GM18520 (cell line): ENCODE results near the gene DAGLA.

ENCODE experiments used
- ATAC-seq: cut with Tn5 transposase; IDR thresholded peaks from one replicate; pipeline ENCODE4 v1.9.1; 2021; ENCODE audit not compliant: unreplicated experiment

DAGLA gene

DNA sequence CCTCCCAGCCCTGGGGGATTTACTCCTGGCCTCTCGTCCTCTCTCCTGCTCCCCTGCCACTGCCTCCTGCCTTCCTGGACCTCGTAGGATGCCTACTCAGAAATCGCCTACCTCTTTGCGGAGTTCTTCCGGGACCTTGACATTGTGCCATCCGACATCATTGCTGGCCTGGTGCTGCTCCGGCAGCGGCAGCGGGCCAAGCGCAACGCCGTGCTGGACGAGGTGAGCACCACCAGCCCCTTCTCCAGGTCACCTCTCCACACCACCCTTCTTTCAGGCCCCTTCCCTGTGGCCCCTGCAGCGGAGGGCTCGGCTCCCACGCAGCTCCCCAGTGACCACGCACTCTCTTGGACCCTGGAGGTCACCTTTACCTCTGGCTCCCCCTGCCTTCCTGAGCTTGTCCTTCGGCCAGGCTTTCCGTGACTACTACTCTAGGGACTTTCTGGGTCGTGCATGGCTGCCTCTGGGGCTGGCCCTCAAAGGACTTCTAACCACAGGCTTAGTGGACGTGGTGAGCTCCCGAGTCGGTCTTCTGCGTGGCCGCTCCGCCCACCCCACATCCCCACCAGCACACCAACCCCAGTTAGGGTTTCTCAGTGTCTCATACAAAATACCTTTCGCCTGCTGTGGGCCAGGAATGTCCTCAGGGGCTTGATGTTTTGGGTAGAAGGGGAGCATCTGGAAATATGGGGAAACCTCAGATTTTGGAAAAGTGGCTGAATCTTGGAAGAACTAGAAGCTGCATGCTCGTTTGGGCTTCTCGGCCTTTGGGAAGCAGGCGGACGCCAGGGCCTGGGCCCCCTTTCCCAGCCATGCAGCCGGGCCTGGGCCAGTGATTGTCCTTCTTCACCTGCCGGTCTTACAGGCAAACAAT is 48.1 kb downstream of the DAGLA start:
- ATAC-seq: no peak

DNA sequence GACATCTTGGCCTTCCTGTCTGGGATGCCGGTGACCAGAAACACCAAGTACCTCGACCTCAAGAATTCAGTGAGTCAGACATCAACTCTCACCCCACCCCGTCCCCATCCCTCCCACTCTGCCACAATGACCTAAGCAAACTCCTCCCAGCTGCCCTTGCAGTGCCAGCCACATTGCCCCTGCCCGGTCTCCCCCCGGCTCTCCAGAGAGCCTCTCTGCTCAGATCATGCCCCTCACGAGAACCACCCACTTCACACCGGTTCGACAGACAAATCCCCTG is 48.7 kb downstream of the DAGLA start:
- no peak for ATAC-seq

DNA sequence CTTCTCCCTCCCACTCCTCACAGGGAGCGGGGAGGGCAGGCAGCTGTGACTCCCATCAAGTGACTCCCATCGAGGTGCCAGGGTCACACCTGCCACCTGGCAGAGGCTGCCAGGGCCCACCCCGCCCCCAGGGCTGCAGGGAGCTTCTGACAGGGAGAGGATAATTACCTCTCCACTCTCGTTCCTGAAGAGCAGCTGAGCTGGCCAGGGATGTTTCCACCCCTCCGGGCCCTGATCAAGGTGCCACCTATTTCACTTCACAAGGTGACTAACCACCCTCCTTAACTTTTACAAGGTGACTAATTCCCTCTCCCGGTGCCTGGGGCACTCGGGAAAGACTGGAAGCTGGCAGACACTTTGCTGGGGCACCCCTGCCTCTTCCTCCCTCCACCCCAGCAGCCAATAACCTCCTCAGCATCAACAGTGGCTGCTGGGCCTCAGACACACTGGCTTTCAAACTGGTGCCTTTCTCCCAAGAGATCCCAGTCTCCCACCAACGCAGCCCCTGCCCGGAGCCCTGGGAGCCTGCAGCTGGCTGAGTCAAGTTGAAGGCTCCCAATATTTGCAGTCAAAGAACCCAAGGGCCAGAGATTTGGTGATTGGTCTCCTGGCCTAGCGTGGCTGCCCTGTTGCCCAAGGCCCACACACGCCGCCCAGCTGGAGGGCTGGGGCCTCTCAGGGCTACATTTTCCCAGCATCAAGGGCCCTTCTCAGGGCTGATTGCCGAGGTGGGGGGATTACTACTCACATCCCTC is 50.2 kb downstream of the DAGLA start:
- ATAC-seq: no peak

DNA sequence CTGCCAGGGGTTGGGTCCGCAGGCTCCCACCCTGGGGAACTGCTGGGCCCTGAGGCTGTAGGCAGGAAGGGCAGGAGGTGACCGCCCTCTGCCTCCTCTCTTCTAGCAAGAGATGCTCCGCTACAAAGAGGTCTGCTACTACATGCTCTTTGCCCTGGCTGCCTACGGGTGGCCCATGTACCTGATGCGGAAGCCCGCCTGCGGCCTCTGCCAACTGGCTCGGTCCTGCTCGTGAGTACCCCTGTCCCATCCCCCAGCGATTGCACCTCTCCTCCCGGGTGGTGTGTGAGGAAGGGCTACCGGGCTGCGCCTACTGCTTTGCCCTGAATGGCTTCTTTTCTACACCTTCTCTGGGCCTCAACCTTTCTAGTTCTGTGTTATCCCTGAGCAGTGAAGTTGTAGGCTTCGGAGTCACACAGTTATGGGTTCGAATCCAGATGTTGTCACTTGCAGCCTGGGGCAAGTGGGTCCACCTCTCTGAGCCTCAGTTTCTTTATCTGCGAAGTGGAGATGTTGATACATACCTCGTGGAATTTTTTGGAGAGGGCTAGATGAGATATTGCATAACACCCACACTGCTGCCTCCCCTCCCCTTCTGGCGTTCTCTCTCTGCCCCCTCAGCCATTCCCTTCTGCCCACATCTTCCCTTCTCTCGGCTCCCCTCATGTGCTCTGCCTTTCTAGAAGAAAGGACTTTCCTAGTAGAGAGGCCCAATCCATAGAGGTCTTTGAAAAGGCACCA is 51.2 kb downstream of the DAGLA start:
- ATAC-seq: no peak

DNA sequence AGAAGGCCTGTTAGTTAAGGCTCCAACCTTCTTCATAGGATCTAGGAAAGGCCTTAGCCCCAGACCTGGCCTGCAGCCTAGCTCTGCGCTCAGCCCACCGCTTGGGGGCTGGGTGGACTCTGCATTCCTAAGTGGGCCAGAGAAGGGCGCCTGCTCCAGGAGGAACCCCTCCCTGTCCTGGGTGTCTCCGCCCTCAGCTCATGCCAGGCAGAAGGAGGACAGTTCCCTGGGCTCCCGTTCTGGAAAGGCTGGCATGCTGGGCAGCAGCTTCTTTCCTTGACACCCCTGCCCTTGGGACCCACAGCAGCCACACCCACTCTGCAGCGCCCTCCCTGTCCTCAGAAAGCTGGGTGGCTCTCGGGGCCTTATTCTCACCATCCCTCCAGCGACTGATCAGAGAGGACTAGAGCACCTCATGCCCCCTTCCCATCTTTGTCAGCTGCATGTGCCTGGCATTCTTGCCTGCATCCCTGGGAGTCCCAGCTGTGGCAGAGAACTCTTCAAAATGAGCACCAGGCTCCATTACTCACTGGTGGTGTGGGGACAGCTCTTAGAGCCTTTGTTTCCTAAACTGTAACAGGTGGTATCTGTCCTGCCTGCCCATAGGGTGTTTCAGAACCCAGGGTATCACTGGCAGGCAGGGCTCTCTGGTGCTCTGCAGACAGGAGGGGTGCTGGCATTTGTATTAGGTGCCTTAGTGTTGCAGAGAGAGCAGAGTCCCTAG is 51.9 kb downstream of the DAGLA start:
- ATAC-seq: no peak

DNA sequence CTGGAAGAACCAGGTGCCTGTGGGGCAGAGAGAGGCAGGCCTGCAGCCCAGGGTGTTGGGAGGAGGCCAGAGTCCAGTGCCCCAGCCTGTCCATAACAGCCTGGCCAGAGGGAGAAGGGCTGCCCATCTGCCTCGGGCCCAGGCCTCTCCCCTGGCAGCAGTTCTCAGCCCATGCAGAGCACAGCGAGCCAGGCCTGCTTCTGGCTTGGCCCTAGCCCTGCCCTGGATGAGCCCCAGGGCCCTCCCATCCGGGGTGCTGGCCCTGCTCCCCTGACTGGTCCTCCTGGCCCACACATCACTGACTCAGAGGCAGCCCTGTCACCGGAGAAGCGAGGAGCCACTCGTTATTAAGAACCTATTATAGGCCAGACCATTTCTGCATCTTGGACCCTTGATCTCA is 52.5 kb downstream of the DAGLA start:
- no peak for ATAC-seq

DNA sequence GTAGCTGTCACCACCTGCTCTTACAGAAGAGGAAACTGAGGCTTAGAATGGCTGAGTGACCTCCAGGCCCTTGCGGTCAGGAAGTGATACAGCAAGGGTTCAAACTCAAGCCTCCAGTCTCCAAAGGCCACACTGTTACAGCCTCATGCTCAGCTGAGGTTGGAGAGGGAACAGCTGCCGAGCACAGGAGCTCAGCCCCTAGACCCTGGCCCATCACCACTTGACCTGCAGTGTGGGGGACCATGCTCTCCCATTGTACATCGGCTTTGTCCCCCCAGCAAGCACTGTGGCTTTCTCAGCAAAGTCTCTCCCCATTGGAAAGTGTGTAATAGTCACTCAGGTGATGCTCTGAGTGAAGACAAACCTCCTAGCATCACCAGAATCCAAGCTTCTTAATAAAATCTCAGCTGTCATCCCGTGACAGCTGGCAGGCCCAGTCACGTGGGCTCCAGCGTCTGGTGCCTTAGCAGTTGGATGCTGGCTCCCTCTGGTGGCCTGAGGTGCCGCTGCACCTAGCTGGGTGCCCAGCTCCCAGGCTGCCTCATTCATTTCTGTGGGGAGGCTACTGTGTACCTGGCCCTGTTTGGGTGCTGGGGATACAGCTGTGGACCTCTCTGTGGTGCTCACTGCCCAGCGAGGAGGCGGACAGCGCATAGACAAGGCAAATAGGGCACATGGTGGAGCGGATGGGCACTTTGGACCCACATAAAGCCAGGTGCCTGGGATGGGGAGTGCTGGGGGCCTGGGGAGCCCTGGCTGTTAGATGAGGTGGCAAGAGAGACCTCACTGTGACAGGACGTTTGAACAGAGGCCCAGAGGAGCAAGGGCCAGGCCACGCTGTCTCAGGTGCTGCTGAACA is 53.2 kb downstream of the DAGLA start:
- ATAC-seq: peak; percentile 76

DNA sequence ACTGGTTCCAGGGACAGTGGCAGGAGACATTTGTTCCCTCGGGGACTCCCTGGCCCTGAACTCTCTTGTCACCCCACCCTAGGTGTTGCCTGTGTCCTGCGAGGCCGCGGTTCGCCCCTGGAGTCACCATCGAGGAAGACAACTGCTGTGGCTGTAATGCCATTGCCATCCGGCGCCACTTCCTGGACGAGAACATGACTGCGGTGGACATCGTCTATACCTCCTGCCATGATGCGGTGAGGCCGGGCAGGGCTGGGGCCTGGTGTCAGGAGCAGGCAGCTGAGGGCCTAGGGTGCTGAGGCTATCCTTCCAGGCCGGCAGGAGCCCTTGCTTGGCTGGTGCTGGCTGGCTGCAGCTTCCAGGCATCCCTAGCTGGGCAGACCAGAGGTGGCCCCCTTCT is 54.6 kb downstream of the DAGLA start:
- ATAC-seq: no peak

DNA sequence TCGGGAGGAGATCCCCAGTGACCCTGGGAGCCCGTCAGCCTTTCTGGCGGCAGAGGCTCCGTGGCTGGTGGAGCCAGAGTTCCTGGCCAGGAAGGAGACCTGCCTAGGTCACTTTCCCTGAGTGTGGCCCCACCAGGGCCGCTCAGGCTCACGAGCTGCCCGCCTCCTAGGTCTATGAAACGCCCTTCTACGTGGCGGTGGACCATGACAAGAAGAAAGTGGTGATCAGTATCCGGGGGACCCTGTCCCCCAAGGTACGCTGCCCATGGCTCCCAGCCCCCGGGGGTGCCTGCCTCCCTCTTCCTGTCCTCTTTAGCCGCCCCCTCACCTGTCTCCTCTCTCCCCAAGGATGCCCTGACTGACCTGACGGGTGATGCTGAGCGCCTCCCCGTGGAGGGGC is 55.2 kb downstream of the DAGLA start:
- no peak for ATAC-seq

DNA sequence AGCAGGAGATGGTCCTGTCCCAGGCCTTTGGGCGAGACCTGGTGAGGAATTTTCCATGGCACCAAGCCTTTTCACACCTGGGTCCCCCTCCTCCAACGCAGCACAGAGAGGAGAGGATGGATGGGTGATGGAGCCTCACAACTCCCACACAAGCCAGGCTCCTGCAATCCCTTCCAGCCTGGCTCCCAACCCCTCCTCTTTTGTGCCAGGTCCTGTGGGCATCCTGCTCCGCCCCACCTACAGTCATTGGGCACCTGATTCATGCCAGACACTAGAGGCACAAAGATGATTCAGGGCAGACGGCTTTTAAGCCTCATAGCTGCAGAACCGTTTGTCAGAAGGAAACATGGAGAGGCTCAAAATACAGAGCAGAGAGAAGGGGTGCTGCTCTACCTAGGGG is 56.1 kb downstream of the DAGLA start:
- no peak for ATAC-seq

DNA sequence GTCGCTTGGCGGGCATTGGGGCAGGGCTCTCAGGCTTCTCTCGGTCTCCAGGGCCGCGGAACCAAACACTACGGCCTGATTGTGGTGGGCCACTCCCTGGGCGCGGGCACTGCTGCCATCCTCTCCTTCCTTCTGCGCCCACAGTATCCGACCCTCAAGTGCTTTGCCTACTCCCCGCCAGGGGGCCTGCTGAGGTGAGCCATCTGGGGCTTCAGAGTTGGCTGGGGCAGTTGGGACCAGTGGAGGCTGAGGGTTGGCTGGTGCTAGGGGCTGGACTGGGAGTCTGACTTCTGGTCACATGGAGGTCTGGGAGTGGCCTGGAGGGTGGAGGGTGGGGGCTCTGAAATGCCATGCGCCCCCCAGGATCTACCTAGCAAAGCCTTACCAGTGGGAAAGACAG is 56.9 kb downstream of the DAGLA start:
- no peak for ATAC-seq

DNA sequence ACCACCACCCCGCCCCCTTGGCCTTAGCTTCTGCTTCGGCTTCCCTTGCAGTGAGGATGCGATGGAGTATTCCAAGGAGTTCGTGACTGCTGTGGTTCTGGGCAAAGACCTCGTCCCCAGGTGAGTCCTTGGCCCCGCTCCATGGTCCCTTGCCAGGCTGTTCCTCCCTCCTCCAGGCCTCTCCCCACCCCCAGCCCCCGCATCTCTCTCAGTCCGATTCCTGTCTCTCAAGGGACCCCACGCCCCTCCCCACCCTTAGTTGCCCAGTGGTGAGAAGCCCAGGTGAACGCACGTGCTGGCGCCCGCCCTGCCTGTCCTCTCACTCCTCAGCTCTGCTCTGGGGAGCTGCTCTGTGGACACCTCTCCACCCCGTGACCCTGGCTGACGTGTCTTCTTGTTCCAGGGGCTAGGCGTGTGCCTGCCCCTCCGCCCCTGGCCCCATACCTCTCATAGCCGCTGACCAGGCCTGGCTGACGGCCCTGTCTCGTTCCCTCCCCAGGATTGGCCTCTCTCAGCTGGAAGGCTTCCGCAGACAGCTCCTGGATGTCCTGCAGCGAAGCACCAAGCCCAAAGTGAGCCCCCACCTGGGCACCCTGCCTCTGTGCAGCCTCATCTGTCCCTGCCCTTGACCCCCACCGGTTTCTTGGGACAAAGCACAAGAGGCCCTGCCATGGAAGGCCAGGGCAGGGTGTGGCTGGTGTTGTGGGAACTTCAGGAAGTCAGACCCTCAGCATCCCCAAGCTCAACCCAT is 57.6 kb downstream of the DAGLA start:
- ATAC-seq: no peak

DNA sequence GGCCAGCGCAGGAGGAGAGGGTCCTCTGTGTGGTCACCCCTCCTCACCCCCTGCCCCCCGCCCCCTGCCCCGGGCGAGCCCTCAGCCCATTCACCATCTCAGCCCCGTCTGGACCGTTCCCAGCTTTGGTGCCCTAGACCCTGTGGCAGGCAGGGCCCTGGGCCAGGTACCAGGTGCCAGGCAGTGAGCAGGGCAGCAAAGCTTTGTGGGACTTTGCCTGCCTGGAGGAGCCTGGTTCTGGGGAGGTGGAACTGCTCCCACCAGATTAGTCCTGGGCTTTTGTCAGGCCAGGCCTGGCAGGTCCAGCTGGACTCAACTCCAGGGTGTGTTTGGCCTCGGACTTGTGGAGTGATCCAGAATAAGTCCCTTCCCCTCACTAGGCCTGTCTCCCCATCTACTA is 58.6 kb downstream of the DAGLA start:
- no peak for ATAC-seq

DNA sequence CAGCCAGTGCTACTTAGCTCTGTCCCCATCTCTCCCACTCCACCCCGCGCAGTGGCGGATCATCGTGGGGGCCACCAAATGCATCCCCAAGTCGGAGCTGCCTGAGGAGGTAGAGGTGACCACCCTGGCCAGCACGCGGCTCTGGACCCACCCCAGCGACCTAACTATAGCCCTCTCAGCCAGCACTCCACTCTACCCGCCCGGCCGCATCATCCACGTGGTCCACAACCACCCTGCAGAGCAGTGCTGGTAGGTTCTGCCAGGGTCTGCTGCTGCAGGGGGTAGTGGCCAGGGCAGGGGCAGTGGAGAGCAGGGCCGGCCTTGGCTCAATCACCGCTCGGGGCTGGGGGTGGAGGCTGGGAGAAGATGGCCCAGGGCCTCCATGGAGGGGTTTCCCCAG is 59.2 kb downstream of the DAGLA start:
- ATAC-seq: no peak

DNA sequence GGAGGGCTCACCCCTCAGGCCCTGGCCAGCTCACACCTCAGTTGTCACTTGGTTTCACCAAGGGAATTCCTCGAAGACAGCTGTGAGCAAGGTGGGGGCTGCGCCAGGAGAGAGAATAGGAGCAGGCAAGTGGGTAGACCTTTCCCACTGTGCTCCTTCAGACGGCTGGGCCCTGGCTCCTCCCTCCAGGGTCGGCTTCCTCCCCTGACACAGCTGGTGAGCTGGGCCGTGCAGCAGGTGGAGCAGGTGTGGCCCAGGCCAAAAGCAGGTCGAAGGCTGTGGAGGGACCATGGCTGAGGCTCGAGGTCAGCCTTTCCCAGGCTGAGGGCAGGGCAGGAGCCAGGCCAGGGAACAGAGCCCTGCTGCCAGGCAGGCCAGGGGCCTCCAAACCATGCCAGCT is 59.8 kb downstream of the DAGLA start:
- no peak for ATAC-seq

DNA sequence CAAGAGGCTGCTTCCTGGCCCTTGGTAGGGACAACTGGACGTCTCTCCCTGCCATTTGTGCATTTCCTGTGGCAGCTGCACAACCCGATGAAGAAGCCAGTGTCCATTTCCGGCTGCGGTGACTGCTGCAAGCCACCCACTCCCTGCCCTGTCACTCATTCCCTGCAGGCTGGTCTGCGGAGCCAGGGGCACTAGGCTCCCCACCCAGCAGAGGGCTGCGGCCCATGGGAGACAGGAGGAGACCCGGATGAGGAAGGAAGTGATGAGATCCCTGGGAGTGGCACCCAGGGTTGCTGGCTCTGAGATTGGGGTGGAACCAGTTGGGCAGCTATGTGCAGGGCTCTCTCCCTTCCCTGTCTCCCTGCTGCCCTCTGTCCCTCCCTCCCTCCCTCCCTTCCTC is 62.2 kb downstream of the DAGLA start:
- no peak for ATAC-seq

DNA sequence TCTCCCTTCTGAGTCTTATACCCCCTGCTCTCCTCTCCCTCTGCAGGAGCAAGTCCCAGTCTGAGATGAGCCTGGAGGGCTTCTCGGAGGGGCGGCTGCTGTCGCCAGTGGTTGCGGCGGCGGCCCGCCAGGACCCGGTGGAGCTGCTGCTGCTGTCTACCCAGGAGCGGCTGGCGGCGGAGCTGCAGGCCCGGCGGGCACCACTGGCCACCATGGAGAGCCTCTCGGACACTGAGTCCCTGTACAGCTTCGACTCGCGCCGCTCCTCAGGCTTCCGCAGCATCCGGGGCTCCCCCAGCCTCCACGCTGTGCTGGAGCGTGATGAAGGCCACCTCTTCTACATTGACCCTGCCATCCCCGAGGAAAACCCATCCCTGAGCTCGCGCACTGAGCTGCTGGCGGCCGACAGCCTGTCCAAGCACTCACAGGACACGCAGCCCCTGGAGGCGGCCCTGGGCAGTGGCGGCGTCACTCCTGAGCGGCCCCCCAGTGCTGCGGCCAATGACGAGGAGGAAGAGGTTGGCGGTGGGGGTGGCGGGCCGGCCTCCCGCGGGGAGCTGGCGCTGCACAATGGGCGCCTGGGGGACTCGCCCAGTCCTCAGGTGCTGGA is 63.4 kb downstream of the DAGLA start:
- ATAC-seq: no peak

DNA sequence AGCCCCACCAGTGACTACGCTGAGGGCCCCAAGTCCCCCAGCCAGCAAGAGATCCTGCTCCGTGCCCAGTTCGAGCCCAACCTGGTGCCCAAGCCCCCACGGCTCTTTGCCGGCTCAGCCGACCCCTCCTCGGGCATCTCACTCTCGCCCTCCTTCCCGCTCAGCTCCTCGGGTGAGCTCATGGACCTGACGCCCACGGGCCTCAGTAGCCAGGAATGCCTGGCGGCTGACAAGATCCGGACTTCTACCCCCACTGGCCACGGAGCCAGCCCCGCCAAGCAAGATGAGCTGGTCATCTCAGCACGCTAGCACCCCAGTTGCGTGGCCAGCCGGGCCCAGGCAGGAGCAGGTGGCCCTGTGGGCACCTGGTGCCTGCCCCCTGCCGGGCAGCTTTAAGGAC is 64.0 kb downstream of the DAGLA start:
- ATAC-seq: no peak

DNA sequence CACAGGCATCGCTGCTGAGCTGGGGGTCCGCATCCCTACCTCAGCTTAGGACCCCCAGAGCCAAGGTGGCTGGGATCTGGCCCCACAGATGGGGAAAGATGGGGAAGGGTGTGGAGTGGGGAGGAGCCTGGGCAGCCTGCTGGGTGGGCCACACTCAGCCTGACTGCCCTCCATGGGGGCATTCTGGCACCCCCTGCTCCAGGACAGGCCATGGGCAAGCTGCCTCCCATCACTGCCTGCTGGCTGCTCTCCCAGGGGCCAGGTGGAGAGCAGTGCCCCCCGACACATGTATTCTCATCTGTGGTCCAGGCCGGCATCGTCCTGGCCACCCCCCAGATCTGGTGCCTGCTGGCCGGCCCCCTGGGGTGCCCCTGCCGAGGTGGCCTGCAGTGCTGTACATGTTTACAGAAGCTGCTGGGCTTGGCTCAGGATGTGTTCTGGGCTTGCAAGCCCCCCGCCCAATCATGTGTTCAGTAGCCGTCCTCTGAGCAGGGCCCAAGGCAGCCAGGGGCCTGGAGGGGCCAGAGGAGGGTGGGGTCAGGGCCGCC is 64.5 kb downstream of the DAGLA start:
- no peak for ATAC-seq
